Gastroesophageal sphincter (tissue), 3 donors: ENCODE measurements around the gene MRPL49.

ENCODE experiments used
- EP300 ChIP-seq: sonication (generic); formaldehyde crosslinking; IDR thresholded peaks from one replicate; pipeline ENCODE4 v1.6.1; 2017; ENCODE audit warnings: antibody characterized with exemption, mild to moderate bottlenecking
- TF ChIP-seq, protein P1 (sequence below), 4 experiments: fragments of 200-600 bp in 2 of 4; fragments of 450-650 bp in 2 of 4; sonication (generic) in 1 of 4; IDR thresholded peaks; one replicate each; pipeline ENCODE4 v1.5.1; 2017 to 2019; ENCODE audit warnings: antibody characterized with exemption in 4 of 4, mild to moderate bottlenecking in 2 of 4, moderate library complexity in 2 of 4

DNA sequence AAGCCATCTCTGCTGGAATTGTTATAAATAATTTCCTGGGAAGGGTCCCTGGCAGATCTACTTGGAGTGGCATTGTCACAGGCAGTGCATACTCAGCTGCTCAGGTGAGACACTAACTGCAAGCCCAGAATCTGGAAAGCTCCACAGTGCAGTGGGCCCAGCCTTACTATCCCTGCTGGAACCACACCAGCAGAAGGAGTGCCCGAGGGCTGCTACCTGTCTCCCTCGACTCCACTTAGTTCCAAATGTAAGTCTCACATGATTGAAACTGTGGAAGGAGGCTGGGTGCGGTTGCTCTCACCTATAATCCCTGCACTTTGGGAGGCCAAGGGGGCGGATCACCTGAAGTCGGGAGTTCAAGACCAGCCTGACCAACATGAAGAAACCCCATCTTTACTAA, 26.5 kb downstream of the MRPL49 start:
- TF ChIP-seq, protein P1, sequence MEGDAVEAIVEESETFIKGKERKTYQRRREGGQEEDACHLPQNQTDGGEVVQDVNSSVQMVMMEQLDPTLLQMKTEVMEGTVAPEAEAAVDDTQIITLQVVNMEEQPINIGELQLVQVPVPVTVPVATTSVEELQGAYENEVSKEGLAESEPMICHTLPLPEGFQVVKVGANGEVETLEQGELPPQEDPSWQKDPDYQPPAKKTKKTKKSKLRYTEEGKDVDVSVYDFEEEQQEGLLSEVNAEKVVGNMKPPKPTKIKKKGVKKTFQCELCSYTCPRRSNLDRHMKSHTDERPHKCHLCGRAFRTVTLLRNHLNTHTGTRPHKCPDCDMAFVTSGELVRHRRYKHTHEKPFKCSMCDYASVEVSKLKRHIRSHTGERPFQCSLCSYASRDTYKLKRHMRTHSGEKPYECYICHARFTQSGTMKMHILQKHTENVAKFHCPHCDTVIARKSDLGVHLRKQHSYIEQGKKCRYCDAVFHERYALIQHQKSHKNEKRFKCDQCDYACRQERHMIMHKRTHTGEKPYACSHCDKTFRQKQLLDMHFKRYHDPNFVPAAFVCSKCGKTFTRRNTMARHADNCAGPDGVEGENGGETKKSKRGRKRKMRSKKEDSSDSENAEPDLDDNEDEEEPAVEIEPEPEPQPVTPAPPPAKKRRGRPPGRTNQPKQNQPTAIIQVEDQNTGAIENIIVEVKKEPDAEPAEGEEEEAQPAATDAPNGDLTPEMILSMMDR (IDR thresholded peaks at IDR 0.05) = no peak
- no peak for TF ChIP-seq EP300
